Neural progenitor cell (in vitro differentiated cells): Measurements from ENCODE around the gene WWTR1.

Experiments
- CTCF ChIP-seq: fragments of 200-600 bp; sonication (generic); IDR thresholded peaks from 2 replicates; pipeline ENCODE4 v1.5.1; 2017; ENCODE audit warnings: antibody characterized with exemption, mild to moderate bottlenecking
- EZH2 ChIP-seq: fragments of 200-600 bp; sonication (generic); IDR thresholded peaks from 2 replicates; pipeline ENCODE4 v1.6.1; 2017; ENCODE audit warnings: antibody characterized with exemption, mild to moderate bottlenecking, moderate library complexity
- EZH2phosphoT487 ChIP-seq: fragments of 200-600 bp; sonication (generic); IDR thresholded peaks from 2 replicates; pipeline ENCODE4 v1.6.1; 2017; ENCODE audit warnings: antibody characterized with exemption

GRCh38 chr3:149571381-149571780, 86.4 kb downstream of the WWTR1 start:
- TF ChIP-seq CTCF (no peak), EZH2phosphoT487 (no peak), EZH2 (no peak)
